ENCODE results near the gene RAP1GAP2.

- TF ChIP-seq CTCF (conservative IDR thresholded peaks at IDR 0.05; ENCODE audit: low read length) (no peak), EZH2phosphoT487 (IDR thresholded peaks at IDR 0.05; ENCODE audit: borderline replicate concordance, low read depth, low read length) (no peak)
Observed at GRCh38 chr17:2862197-2862596, 66.0 kb downstream of the RAP1GAP2 start.
